Keratinocyte (primary cell): Measurements from ENCODE around the gene AARSD1. TPM values are rescaled to one million over a fixed set of nuclear protein-coding genes. Genes with fewer than 3 reads are reported as not detected.

Source experiments
- DNase-seq: peaks from one replicate; pipeline ENCODE4 v3.0.0-alpha.2; 2011; ENCODE audit warnings: low read depth, missing footprints, low spot score
- FAIRE-seq: peaks from 2 replicates; lab custom pipeline; 2011; peaks lifted over from hg19 to GRCh38; lab: Jason Lieb, UNC
- H2AFZ ChIP-seq: 2 replicates; pipeline ENCODE4 v1.6.0; 2012; ENCODE audit warnings: low read length, control low read depth, inconsistent platforms; ENCODE audit not compliant: control insufficient read depth
- H3K27ac ChIP-seq: 2 replicates; pipeline ENCODE4 v1.5.1; 2011; ENCODE audit warnings: low read length; ENCODE audit not compliant: control insufficient read depth, insufficient read depth
- H3K27me3 ChIP-seq: 3 replicates; pipeline ENCODE4 v1.6.0; 2011; ENCODE audit warnings: low read length; ENCODE audit not compliant: control insufficient read depth, insufficient read depth; ENCODE audit errors: extremely low read depth
- H3K36me3 ChIP-seq, 2 experiments: 2 replicates in 1 of 2; 3 replicates in 1 of 2; pipeline ENCODE4 v1.5.1; 2011; ENCODE audit warnings: low read length in 2 of 2, mild to moderate bottlenecking in 1 of 2; ENCODE audit not compliant: control insufficient read depth in 2 of 2, insufficient read depth in 2 of 2; ENCODE audit errors: extremely low read depth in 1 of 2
- H3K4me1 ChIP-seq: 3 replicates; pipeline ENCODE4 v1.5.1; 2011; ENCODE audit warnings: low read length; ENCODE audit not compliant: control insufficient read depth, insufficient read depth; ENCODE audit errors: extremely low read depth
- H3K4me2 ChIP-seq: 3 replicates; pipeline ENCODE4 v1.6.0; 2011; ENCODE audit warnings: low read depth, low read length; ENCODE audit not compliant: control insufficient read depth, insufficient read depth; ENCODE audit errors: extremely low read depth
- H3K4me3 ChIP-seq, 3 experiments: fragments of 200-600 bp in 1 of 3; sonication (generic) in 1 of 3; 2 replicates in 2 of 3; 3 replicates in 1 of 3; pipeline ENCODE4 v1.5.1; 2011 to 2016; ENCODE audit warnings: low read length in 3 of 3, mild to moderate bottlenecking in 3 of 3, control low read depth in 2 of 3, inconsistent platforms in 1 of 3, low read depth in 1 of 3, mixed read lengths in 1 of 3, mixed run types in 1 of 3, moderate library complexity in 1 of 3; ENCODE audit not compliant: control insufficient read depth in 2 of 3, insufficient read depth in 2 of 3; ENCODE audit errors: extremely low read depth in 1 of 3
- H3K79me2 ChIP-seq: 2 replicates; pipeline ENCODE4 v1.6.0; 2012; ENCODE audit warnings: low read length; ENCODE audit not compliant: control insufficient read depth, insufficient read depth
- H3K9ac ChIP-seq: 3 replicates; pipeline ENCODE4 v1.6.0; 2011; ENCODE audit warnings: low read length; ENCODE audit not compliant: control insufficient read depth, insufficient read depth; ENCODE audit errors: extremely low read depth
- H3K9me1 ChIP-seq: 3 replicates; pipeline ENCODE4 v1.6.0; 2011; ENCODE audit warnings: low read length; ENCODE audit not compliant: control insufficient read depth, insufficient read depth; ENCODE audit errors: extremely low read depth
- H3K9me3 ChIP-seq: 2 replicates; pipeline ENCODE4 v1.5.1; 2012; ENCODE audit warnings: low read depth, low read length; ENCODE audit not compliant: control insufficient read depth
- H4K20me1 ChIP-seq: 3 replicates; pipeline ENCODE4 v1.6.0; 2011; ENCODE audit warnings: low read length; ENCODE audit not compliant: control insufficient read depth, insufficient read depth; ENCODE audit errors: extremely low read depth
- CTCF ChIP-seq, 3 experiments: IDR thresholded peaks in 1 of 3; conservative IDR thresholded peaks in 1 of 3; optimal IDR thresholded peaks in 1 of 3; 2 replicates in 2 of 3; 3 replicates in 1 of 3; pipeline versions ENCODE3 to v1.5.1; 2011; ENCODE audit warnings: low read length in 3 of 3, mild to moderate bottlenecking in 3 of 3, moderate library complexity in 2 of 3, control low read depth in 1 of 3, inconsistent platforms in 1 of 3; ENCODE audit not compliant: insufficient read depth in 2 of 3; ENCODE audit errors: extremely low read depth in 1 of 3
- EZH2 ChIP-seq: IDR thresholded peaks from one replicate; pipeline ENCODE4 v1.6.1; 2012; ENCODE audit warnings: inconsistent platforms, mild to moderate bottlenecking, low read length, moderate library complexity
- dilution Hi-C: fragments of 300-500 bp; cut with MboI; formaldehyde crosslinking; loops from one replicate; pipeline ENCODE4 v1.7.0; 2020; ENCODE audit warnings: low sequenced_read_pairs; ENCODE audit not compliant: extremely low pct_ligation_motif_present
- polyA plus RNA-seq, 5 experiments: library from polyadenylated mRNA; depleted of rRNA in 3 of 5; stranded (reverse) in 3 of 5; stranded (forward) in 1 of 5; unstranded in 1 of 5; fragments of >200 nt; gene quantifications; 1 replicate in 1 of 5; 2 replicates in 3 of 5; 3 replicates in 1 of 5; pipeline versions ENCODE4 v1.2.1 to v1.2.3, GENCODE V29; 2011 to 2012; ENCODE audit warnings: missing spikeins in 2 of 5, low read depth in 1 of 5, low replicate concordance in 1 of 5

AARSD1 gene
- polyA plus RNA-seq, 1 donor (not counting 4 experiments of a cell fraction or from before 2014, with no cell fraction given), result 49.3 TPM

GRCh38 chr17:42953669-42954068 is 10.6 kb downstream of the AARSD1 start:
- DNase-seq, result no peak
- Histone ChIP-seq H3K9me1 (no peaks in the 10 kb centered on the region), H3K27me3 (no peaks in the 10 kb centered on the region), H3K4me2 (no peak overlapping the region), H3K9ac (no peak overlapping the region), H3K9me3 (no peaks in the 10 kb centered on the region), H3K4me3 (no peak overlapping the region), H4K20me1 (no peaks in the 10 kb centered on the region), H3K27ac (no peak overlapping the region), H2AFZ (no peak overlapping the region), H3K36me3 (peaks cover 36 to 41% of the 10 kb centered on the region in 2 experiments), H3K79me2 (no peaks in the 10 kb centered on the region), H3K4me1 (no peaks in the 10 kb centered on the region)
- TF ChIP-seq EZH2 (no peak), CTCF (optimal IDR thresholded peaks at IDR 0.05 in 1 of 3, IDR thresholded peaks at IDR 0.05 in 1 of 3, conservative IDR thresholded peaks at IDR 0.05 in 1 of 3; ENCODE audit: extremely low read depth in 1 of 3, insufficient read depth in 2 of 3, low read length in 3 of 3) (no peak)
- dilution Hi-C loops, result no loop called here
- FAIRE-seq, result no peak

GRCh38 chr17:42950044-42950783 is 14.0 kb downstream of the AARSD1 start:
- H3K9me3 ChIP-seq, result no peaks in the 10 kb centered on the region
- no peak overlapping the region for H2AFZ ChIP-seq
- H3K9ac ChIP-seq, result no peak overlapping the region
- no peaks in the 10 kb centered on the region for H3K9me1 ChIP-seq
- dilution Hi-C loops, result no loop called here
- no peaks in the 10 kb centered on the region for H3K79me2 ChIP-seq
- TF ChIP-seq CTCF (optimal IDR thresholded peaks at IDR 0.05 in 1 of 3, IDR thresholded peaks at IDR 0.05 in 1 of 3, conservative IDR thresholded peaks at IDR 0.05 in 1 of 3; ENCODE audit: extremely low read depth in 1 of 3, insufficient read depth in 2 of 3, low read length in 3 of 3) (no peak), EZH2 (no peak)
- no peak overlapping the region for H3K27ac ChIP-seq
- no peaks in the 10 kb centered on the region for H3K4me1 ChIP-seq
- DNase-seq, result no peak
- H3K36me3 ChIP-seq, result peaks cover 25 to 33% of the 10 kb centered on the region in 2 experiments
- no peak for FAIRE-seq
- H3K27me3 ChIP-seq, result no peaks in the 10 kb centered on the region
- H3K4me3 ChIP-seq, result no peak overlapping the region
- no peak overlapping the region for H3K4me2 ChIP-seq
- no peaks in the 10 kb centered on the region for H4K20me1 ChIP-seq
